Testis (tissue), 3 donors: ENCODE results near the gene CLPX. TPM values are rescaled to one million over a fixed set of nuclear protein-coding genes. Genes with fewer than 3 reads are reported as not detected.

ENCODE experiments used
- DNase-seq: peaks from one replicate; pipeline ENCODE4 v3.0.0-alpha.2; 2019
- H3K27ac ChIP-seq, 2 donors: fragments of 200-600 bp; sonication (generic); one replicate each; pipeline ENCODE4 v1.5.1; 2019
- H3K27me3 ChIP-seq: fragments of 200-600 bp; sonication (generic); one replicate; pipeline ENCODE4 v1.5.1; 2019
- H3K36me3 ChIP-seq: fragments of 200-600 bp; sonication (generic); one replicate; pipeline ENCODE4 v1.5.1; 2017; ENCODE audit warnings: low read depth; ENCODE audit errors: missing control alignments
- H3K4me1 ChIP-seq: fragments of 200-600 bp; sonication (generic); one replicate; pipeline ENCODE4 v1.5.1; 2019
- H3K4me3 ChIP-seq, 2 donors: fragments of 200-600 bp; sonication (generic); one replicate each; pipeline ENCODE4 v1.5.1; 2017 to 2019
- H3K9me3 ChIP-seq: fragments of 200-600 bp; sonication (generic); one replicate; pipeline ENCODE4 v1.5.1; 2017
- POLR2A ChIP-seq: fragments of 450-650 bp; IDR thresholded peaks from one replicate; pipeline ENCODE4 v1.6.1; 2017; ENCODE audit warnings: antibody characterized with exemption, mild to moderate bottlenecking, moderate library complexity
- WGBS, 2 donors: methylation state at CpG; one replicate each; pipeline ENCODE4 v1.1.5; 2018; 5-methylcytosine and 5-hydroxymethylcytosine counted together
- intact Hi-C: fragments of 100-400 bp; cut with DNase I; formaldehyde crosslinking; loops from one replicate; pipeline ENCODE4 v1.15.1; 2023; ENCODE audit warnings: low total_unique reads
- polyA plus RNA-seq: library from polyadenylated mRNA; stranded (reverse); fragments of 350-450 nt; fragmentation: Illumina TruSeq; extraction: RNeasy Lipid Tissue Mini Kit (QIAGEN cat#74804); gene quantifications from one replicate; pipeline ENCODE4 v1.2.3, GENCODE V29; 2014; ENCODE audit warnings: low read depth, low replicate concordance; ENCODE audit not compliant: insufficient read depth
- total RNA-seq, 2 donors: library from RNA; depleted of rRNA; stranded (reverse); fragments of >200 nt; gene quantifications; one replicate each; pipeline ENCODE4 v1.2.3, GENCODE V29; 2016
- TF ChIP-seq, protein P1 (sequence below), 3 experiments: fragments of 450-650 bp in 2 of 3; fragments of 200-600 bp in 1 of 3; sonication (generic) in 1 of 3; IDR thresholded peaks; one replicate each; pipeline ENCODE4 v1.5.1; 2016 to 2019; ENCODE audit warnings: antibody characterized with exemption in 3 of 3, mild to moderate bottlenecking in 2 of 3, moderate library complexity in 1 of 3

The CLPX gene
- total and polyA plus RNA-seq, 3 donors from 2014 or later: 60.4 to 89.4 (median 75.8) TPM

DNA sequence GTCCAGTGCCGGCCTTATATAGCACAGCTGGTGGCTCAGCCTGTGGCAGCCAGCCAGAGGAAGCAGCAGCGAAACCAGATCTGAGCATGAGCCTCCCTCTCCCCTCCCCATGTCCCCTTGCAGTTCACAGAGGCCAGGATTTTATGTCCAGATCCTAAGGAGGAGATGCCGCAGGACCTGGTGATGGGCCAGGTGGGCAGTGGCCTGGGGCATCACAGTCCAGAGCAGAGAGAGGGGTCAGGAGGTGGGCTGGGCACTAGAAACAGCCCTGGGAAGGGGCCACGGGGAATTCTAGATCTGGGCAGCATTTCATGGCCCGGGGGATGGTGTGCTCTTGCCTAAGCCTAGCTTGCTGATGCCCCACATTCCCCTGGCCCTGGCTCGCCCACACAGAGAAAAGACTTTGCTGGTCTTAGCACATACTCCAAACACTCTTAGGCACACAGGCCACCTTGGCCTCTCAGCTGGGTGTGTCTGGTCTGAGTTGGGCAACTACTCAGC, 26.4 kb upstream of the CLPX start:
- WGBS, 2 donors: 23 to 34% methylated on average over 3 to 6 of the region's 6 CpGs
- Histone ChIP-seq H3K4me3 (no peak overlapping the region), H3K36me3 (no peaks in the 10 kb centered on the region), H3K27ac (peak overlapping the region; percentile 6 to 75), H3K9me3 (no peaks in the 10 kb centered on the region), H3K27me3 (no peaks in the 10 kb centered on the region), H3K4me1 (peaks cover 56% of the 10 kb centered on the region)
- intact Hi-C loops: no loop called here
- TF ChIP-seq, protein P1, sequence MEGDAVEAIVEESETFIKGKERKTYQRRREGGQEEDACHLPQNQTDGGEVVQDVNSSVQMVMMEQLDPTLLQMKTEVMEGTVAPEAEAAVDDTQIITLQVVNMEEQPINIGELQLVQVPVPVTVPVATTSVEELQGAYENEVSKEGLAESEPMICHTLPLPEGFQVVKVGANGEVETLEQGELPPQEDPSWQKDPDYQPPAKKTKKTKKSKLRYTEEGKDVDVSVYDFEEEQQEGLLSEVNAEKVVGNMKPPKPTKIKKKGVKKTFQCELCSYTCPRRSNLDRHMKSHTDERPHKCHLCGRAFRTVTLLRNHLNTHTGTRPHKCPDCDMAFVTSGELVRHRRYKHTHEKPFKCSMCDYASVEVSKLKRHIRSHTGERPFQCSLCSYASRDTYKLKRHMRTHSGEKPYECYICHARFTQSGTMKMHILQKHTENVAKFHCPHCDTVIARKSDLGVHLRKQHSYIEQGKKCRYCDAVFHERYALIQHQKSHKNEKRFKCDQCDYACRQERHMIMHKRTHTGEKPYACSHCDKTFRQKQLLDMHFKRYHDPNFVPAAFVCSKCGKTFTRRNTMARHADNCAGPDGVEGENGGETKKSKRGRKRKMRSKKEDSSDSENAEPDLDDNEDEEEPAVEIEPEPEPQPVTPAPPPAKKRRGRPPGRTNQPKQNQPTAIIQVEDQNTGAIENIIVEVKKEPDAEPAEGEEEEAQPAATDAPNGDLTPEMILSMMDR (IDR thresholded peaks at IDR 0.05): no peak
- TF ChIP-seq POLR2A: no peak
- DNase-seq: peak; percentile 68

DNA sequence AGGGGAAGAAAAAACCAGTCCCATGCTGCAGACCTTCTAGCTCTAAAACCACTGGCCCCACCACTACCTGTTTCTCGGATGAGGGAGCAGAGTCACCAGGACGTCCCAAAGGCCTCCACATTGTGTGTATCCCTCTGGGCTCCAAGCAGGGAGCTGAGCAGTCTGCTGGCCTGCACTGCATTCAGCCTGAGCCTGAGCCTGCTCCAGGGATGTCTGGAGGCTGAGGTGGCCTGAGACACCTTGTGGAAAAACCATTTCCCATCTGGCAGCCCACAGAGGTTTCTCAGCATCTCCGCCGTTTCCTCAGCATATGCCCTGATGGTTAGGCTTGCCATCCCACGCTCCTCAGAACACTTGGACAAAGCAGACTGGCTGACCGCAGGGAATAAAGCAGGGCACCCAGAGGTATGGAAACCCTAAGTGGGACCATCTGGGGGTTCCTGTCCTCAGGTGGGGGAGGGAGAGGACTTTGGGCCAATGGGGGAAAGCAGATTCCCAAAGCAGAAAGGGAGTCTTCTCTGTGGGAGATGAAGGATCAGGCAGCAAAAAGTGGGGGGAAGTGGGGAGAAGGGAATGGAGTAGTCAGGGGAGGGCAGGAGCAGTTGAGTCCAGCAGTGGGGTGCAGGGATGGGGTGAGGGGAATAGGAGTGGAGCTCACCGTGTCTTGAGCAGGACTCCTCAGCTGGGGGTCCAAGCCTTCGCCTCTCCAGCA, 25.8 kb upstream of the CLPX start, which contains the start of gene CILP:
TSS of gene CILP (minus strand) at position 704 of the 712 bp plus-strand sequence. CDS start 1,718 bp downstream, outside the sequence.
- no peak for DNase-seq
- WGBS, 2 donors: 52 to 61% methylated on average over 8 of the region's 8 CpGs
- H3K27me3 ChIP-seq: no peaks in the 10 kb centered on the region
- H3K9me3 ChIP-seq: no peaks in the 10 kb centered on the region
- intact Hi-C loops: no loop called here
- peaks cover 56% of the 10 kb centered on the region for H3K4me1 ChIP-seq
- H3K4me3 ChIP-seq: no peak within 1 kb of the TSS
- peak within 1 kb of the TSS; percentile 6 to 75 for H3K27ac ChIP-seq
- TF ChIP-seq, protein P1 (IDR thresholded peaks at IDR 0.05): no peak
- no peak for TF ChIP-seq POLR2A
- no peaks in the 10 kb centered on the region for H3K36me3 ChIP-seq

DNA sequence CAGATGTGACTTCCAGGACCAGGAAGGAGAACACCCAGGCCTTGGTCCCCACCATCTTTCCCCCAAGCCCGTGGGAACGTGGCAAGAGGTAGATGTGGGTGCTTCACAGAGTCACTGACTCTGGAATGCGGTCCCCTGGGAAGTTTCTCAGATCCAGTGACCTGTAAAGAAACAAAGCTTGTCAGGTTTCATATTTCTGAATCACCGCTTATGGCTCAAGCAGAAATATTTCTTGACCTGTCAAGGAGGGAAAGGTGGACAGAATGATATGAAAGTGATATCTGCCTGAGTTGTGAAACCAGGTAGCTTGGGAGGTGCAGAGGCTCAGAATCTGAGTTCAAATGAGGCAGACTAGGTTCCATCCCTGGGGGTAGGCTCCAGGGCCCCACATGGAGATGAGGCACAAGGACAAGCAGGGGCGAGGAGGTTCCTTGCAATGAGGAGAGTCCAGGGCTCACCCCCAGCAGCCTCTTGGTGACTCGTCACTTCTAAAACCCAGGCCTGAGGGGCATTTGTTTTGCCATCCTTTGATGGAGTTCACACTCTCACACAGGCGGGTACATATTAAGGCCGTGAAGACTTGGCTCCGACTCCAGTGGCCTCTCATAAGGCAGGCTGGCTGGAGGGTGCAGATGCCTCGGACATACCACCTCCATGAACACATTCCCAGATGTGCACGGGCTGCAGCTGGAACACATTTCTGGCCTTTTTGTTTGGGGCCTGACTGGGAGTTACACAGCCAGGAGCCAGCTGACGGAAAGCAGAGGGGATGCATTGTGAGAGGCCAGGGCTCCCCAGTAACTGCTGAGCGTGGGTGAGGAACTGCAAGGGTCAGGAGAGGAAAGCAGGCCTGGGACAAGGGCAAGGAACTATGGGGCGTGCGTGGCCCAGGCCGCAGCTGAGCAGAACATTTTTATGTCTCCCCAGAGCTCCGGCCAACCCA, 24.8 kb upstream of the CLPX start:
- intact Hi-C loops: loop anchor here (10.0 kb wide), 1 partner anchor 45 kb away; no protein-coding TSS in a partner anchor
- Histone ChIP-seq H3K4me3 (no peak overlapping the region), H3K36me3 (no peaks in the 10 kb centered on the region), H3K27me3 (no peaks in the 10 kb centered on the region), H3K9me3 (no peaks in the 10 kb centered on the region), H3K4me1 (peaks cover 54% of the 10 kb centered on the region), H3K27ac (peak overlapping the region; percentile 6 to 75)
- DNase-seq: peak; percentile 48
- TF ChIP-seq POLR2A: no peak
- TF ChIP-seq, protein P1 (IDR thresholded peaks at IDR 0.05): no peak
- 65 to 67% methylated on average over 11 to 17 of the region's 17 CpGs for whole genome bisulfite sequencing, 2 donors

DNA sequence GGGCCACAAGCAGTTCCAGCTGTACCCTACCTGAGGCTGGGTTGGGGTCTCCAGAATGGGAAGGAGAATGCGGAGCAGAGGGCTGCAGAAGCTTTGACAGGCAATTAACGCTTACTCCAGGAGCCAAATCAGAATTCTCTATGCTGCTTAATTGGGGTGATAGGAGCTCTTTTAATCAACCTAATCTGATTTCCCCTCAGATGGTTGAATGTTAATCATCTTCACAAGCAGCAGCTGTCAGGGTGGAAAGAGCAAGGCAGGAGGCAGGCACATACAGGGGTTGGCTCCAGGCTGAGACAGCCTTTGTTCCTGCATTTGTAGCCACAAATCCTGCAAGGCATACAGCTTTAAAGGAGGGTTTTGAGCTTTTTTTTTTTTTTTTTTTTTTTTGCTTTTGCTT, 23.5 kb upstream of the CLPX start:
- intact Hi-C loops: loop anchor here (10.0 kb wide), 1 partner anchor 46 kb away; no protein-coding TSS in a partner anchor
- no peaks in the 10 kb centered on the region for H3K27me3 ChIP-seq
- TF ChIP-seq POLR2A: no peak
- TF ChIP-seq, protein P1 (IDR thresholded peaks at IDR 0.05): no peak
- no peak for DNase-seq
- H3K36me3 ChIP-seq: no peaks in the 10 kb centered on the region
- H3K9me3 ChIP-seq: no peaks in the 10 kb centered on the region
- H3K4me3 ChIP-seq: no peak overlapping the region
- H3K4me1 ChIP-seq: peaks cover 41% of the 10 kb centered on the region
- H3K27ac ChIP-seq: no peak overlapping the region
- 94 to 95% methylated on average over 2 of the region's 2 CpGs for WGBS, 2 donors
